Measurements from ENCODE around the gene PTPRM. TPM values are rescaled to one million over a fixed set of nuclear protein-coding genes. Genes with fewer than 3 reads are reported as not detected.

PTPRM gene
- total RNA-seq, 1 donor, result 64.2 TPM

DNA sequence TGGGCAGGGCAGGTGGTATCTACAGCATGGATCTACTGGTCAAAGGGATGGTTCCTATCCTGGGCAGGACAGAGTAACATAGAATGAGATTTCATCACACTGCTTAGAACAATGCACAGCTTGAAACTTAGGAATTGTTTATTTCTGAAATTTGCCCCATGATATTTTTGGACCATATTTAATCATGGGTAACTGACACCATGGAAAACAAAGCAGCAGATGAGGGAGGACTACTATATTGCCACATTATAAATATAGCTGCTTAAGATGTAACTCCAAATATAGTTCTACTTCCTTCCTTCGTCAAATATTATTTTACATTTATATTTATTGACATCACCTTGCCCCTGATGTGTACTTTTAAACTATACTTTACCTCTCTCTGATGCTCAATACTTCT is 254.7 kb downstream of the PTPRM start:
- H3K4me3 ChIP-seq (ENCODE audit: low read depth, low read length), result no peak overlapping the region
- no peak for TF ChIP-seq CTCF (IDR thresholded peaks at IDR 0.05; ENCODE audit: insufficient read depth, low read length)
- DNase-seq (ENCODE audit: low read depth), result peak; percentile 10

GRCh38 chr18:7822435-7823331 is 255.6 kb downstream of the PTPRM start:
- peak; percentile 19 for DNase-seq (ENCODE audit: low read depth)
- no peak overlapping the region for H3K4me3 ChIP-seq (ENCODE audit: low read depth, low read length)
- TF ChIP-seq CTCF (IDR thresholded peaks at IDR 0.05; ENCODE audit: insufficient read depth, low read length), result no peak

- no peak for DNase-seq (ENCODE audit: low read depth)
- no peak for TF ChIP-seq CTCF (IDR thresholded peaks at IDR 0.05; ENCODE audit: insufficient read depth, low read length)
- H3K4me3 ChIP-seq (ENCODE audit: low read depth, low read length), result no peak overlapping the region
Observed at GRCh38 chr18:7824970-7825369, 257.9 kb downstream of the PTPRM start.

DNA sequence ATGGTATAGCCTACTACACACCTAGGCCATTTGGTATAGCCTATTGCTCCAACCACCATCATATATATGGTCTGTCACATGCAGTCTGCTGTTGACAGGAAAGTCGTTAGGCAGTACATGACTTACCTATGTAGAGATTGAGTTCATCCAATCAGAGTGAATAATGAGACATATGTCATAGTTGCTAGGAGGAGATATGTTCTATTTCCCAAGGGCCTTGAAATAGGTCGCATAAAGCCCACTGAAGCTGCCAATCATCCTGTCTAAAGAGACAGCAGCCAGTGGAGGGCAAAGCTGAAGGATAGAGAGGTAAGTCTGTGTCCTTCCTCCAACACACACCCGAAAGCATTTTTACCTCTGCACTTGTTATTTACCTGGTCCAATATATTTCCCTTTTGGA is 263.4 kb downstream of the PTPRM start:
- no peak for TF ChIP-seq CTCF (IDR thresholded peaks at IDR 0.05; ENCODE audit: insufficient read depth, low read length)
- H3K4me3 ChIP-seq (ENCODE audit: low read depth, low read length), result no peak overlapping the region
- DNase-seq (ENCODE audit: low read depth), result no peak

DNA sequence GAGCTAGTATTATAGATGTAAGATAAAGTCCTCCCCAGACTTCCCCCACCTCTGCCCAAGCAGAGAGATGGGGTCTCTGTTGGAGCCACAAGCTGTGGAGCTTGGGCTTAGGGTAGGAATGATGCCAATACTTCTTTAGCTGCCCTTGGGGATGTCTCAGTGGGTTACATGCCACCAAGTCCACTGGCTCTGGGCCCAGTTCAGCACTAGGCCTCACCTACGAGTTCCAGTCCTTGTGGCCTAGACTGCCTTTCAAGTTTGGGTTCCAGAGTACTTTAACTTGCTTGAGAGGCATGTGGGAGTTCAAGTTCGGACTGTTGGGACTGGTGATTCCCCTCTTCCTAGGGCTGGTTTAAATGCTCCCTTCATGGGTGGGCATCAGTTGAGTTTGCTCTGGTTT is 272.4 kb downstream of the PTPRM start:
- DNase-seq (ENCODE audit: low read depth), result no peak
- no peak for TF ChIP-seq CTCF (IDR thresholded peaks at IDR 0.05; ENCODE audit: insufficient read depth, low read length)
- H3K4me3 ChIP-seq (ENCODE audit: low read depth, low read length), result no peak overlapping the region

DNA sequence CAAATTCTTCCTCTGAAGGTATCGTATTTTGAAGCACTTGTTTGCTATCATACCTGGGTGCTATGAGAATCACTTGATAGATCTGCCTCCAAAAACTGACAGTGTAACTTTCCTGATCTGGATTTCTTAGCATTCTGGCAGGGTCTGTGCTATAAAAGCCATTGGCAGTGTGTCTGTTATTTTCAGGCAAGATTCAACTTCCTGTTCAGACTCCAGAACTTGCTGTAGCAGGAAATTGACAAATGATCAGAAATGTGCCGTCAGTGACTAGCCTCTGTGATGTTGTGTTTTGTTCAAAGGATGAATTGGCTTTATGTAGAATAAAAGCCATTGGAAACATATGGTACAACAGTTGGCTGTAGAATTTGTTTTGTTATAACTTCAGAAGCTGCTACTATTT is 273.3 kb downstream of the PTPRM start:
- no peak for TF ChIP-seq CTCF (IDR thresholded peaks at IDR 0.05; ENCODE audit: insufficient read depth, low read length)
- no peak overlapping the region for H3K4me3 ChIP-seq (ENCODE audit: low read depth, low read length)
- DNase-seq (ENCODE audit: low read depth), result no peak

Data from fibroblast of the aortic adventitia (primary cell).